HUES48 (cell line): ENCODE data around the gene PSMD3.

Experiments
- H3K27ac ChIP-seq: one replicate; pipeline ENCODE4 v1.7.0; 2013; ENCODE audit warnings: low read depth, low read length, inconsistent platforms
- H3K27me3 ChIP-seq: 2 replicates; pipeline ENCODE4 v1.6.1; 2013; ENCODE audit warnings: mild to moderate bottlenecking, low read length; ENCODE audit not compliant: control insufficient read depth, insufficient read depth
- H3K36me3 ChIP-seq: 2 replicates; pipeline ENCODE4 v1.6.1; 2013; ENCODE audit warnings: low read length; ENCODE audit not compliant: control insufficient read depth, insufficient read depth
- H3K4me1 ChIP-seq: 2 replicates; pipeline ENCODE4 v1.6.1; 2013; ENCODE audit warnings: mild to moderate bottlenecking, low read length; ENCODE audit not compliant: control insufficient read depth, insufficient read depth
- H3K4me3 ChIP-seq: 2 replicates; pipeline ENCODE4 v1.5.1; 2013; ENCODE audit warnings: mild to moderate bottlenecking, low read depth, low read length
- H3K9ac ChIP-seq: 2 replicates; pipeline ENCODE4 v1.6.1; 2013; ENCODE audit warnings: mild to moderate bottlenecking, low read depth, low read length, moderate library complexity
- H3K9me3 ChIP-seq: 2 replicates; pipeline ENCODE4 v1.6.1; 2013; ENCODE audit warnings: low read length; ENCODE audit not compliant: control insufficient read depth, insufficient read depth

PSMD3 gene

GRCh38 chr17:39980351-39981206 is at the start of gene PSMD3:
TSS of gene PSMD3 (plus strand) at chr17:39980807. CDS start at chr17:39980971, 164 bp downstream.
- Histone ChIP-seq H3K9ac (peak within 1 kb of the TSS; percentile 89), H3K4me3 (peak within 1 kb of the TSS; percentile 94), H3K9me3 (no peaks in the 10 kb centered on the region), H3K27me3 (no peaks in the 10 kb centered on the region), H3K36me3 (peaks cover 19% of the 10 kb centered on the region), H3K4me1 (peaks cover 10% of the 10 kb centered on the region), H3K27ac (peak within 1 kb of the TSS; percentile 95)

GRCh38 chr17:39933912-39934311 is 46.7 kb upstream of the PSMD3 start:
- Histone ChIP-seq H3K27ac (no peak overlapping the region), H3K4me3 (no peak overlapping the region), H3K27me3 (no peaks in the 10 kb centered on the region), H3K4me1 (peaks cover 11% of the 10 kb centered on the region), H3K9ac (no peak overlapping the region; the same call in 1 of the 2 replicates), H3K36me3 (no peaks in the 10 kb centered on the region), H3K9me3 (no peaks in the 10 kb centered on the region)

GRCh38 chr17:39934324-39934723 is 46.3 kb upstream of the PSMD3 start:
- Histone ChIP-seq H3K27ac (no peak overlapping the region), H3K4me1 (peaks cover 11% of the 10 kb centered on the region), H3K4me3 (no peak overlapping the region), H3K9me3 (no peaks in the 10 kb centered on the region), H3K36me3 (no peaks in the 10 kb centered on the region), H3K27me3 (no peaks in the 10 kb centered on the region), H3K9ac (no peak overlapping the region)

- Histone ChIP-seq H3K9me3 (no peaks in the 10 kb centered on the region), H3K27me3 (no peaks in the 10 kb centered on the region), H3K36me3 (no peaks in the 10 kb centered on the region), H3K4me1 (peaks cover 11% of the 10 kb centered on the region), H3K27ac (no peak overlapping the region), H3K4me3 (no peak overlapping the region), H3K9ac (no peak overlapping the region)
Measured at GRCh38 chr17:39935909-39936308, 44.7 kb upstream of the PSMD3 start.

- Histone ChIP-seq H3K4me3 (no peak overlapping the region), H3K9me3 (no peaks in the 10 kb centered on the region), H3K27ac (no peak overlapping the region)
Measured at GRCh38 chr17:39937447-39937846, 43.2 kb upstream of the PSMD3 start.

GRCh38 chr17:39938140-39938869 is 42.3 kb upstream of the PSMD3 start:
- Histone ChIP-seq H3K36me3 (no peaks in the 10 kb centered on the region), H3K4me1 (peaks cover 11% of the 10 kb centered on the region), H3K4me3 (no peak overlapping the region)

More at GRCh38 chr17:39937447-39937846, 43.2 kb upstream of the PSMD3 start:
- H3K27me3 ChIP-seq, result no peaks in the 10 kb centered on the region
- H3K4me1 ChIP-seq, result peaks cover 11% of the 10 kb centered on the region
- no peaks in the 10 kb centered on the region for H3K36me3 ChIP-seq
- H3K9ac ChIP-seq, result no peak overlapping the region

GRCh38 chr17:39939106-39939505 is 41.5 kb upstream of the PSMD3 start:
- Histone ChIP-seq H3K36me3 (no peaks in the 10 kb centered on the region), H3K27ac (no peak overlapping the region), H3K9ac (no peak overlapping the region), H3K27me3 (no peaks in the 10 kb centered on the region), H3K4me1 (peaks cover 6% of the 10 kb centered on the region), H3K4me3 (no peak overlapping the region), H3K9me3 (no peaks in the 10 kb centered on the region)

More at GRCh38 chr17:39938140-39938869, 42.3 kb upstream of the PSMD3 start:
- no peak overlapping the region for H3K9ac ChIP-seq
- H3K27me3 ChIP-seq, result no peaks in the 10 kb centered on the region
- no peak overlapping the region for H3K27ac ChIP-seq
- H3K9me3 ChIP-seq, result no peaks in the 10 kb centered on the region

- Histone ChIP-seq H3K36me3 (no peaks in the 10 kb centered on the region), H3K4me1 (no peaks in the 10 kb centered on the region), H3K27me3 (no peaks in the 10 kb centered on the region), H3K27ac (no peak overlapping the region), H3K9me3 (no peaks in the 10 kb centered on the region), H3K4me3 (no peak overlapping the region), H3K9ac (no peak overlapping the region)
Measured at GRCh38 chr17:39939588-39940419, 40.8 kb upstream of the PSMD3 start.

- no peak overlapping the region for H3K9ac ChIP-seq
- H3K27me3 ChIP-seq, result no peaks in the 10 kb centered on the region
- no peak overlapping the region for H3K4me3 ChIP-seq
- no peaks in the 10 kb centered on the region for H3K36me3 ChIP-seq
- no peaks in the 10 kb centered on the region; the same call in 1 of the 2 replicates for H3K4me1 ChIP-seq
- no peaks in the 10 kb centered on the region for H3K9me3 ChIP-seq
- no peak overlapping the region for H3K27ac ChIP-seq
Measured at GRCh38 chr17:39943702-39944392, 36.8 kb upstream of the PSMD3 start.

GRCh38 chr17:39944393-39944711 is 36.3 kb upstream of the PSMD3 start:
- H3K27ac ChIP-seq, result no peak overlapping the region
- H3K9ac ChIP-seq, result no peak overlapping the region
- H3K36me3 ChIP-seq, result no peaks in the 10 kb centered on the region
- no peaks in the 10 kb centered on the region; the same call in 1 of the 2 replicates for H3K4me1 ChIP-seq
- no peaks in the 10 kb centered on the region for H3K9me3 ChIP-seq
- no peak overlapping the region for H3K4me3 ChIP-seq
- H3K27me3 ChIP-seq, result no peaks in the 10 kb centered on the region
